RWPE2 (cell line): ENCODE results near the gene SLC30A3.

Experiments
- ATAC-seq: fragments of 200-7000 bp; cut with Tn5 transposase; 3 replicates; pipeline ENCODE4 v1.9.1; 2021; ENCODE audit warnings: low read depth
- DNase-seq: peaks from one replicate; pipeline ENCODE4 v3.0.0-alpha.2; 2020; ENCODE audit warnings: low spot score
- H3K27ac ChIP-seq: fragments of 450-650 bp; 2 replicates; pipeline ENCODE4 v1.5.1; 2017; ENCODE audit warnings: mild to moderate bottlenecking; ENCODE audit not compliant: poor library complexity, severe bottlenecking
- H3K27me3 ChIP-seq: fragments of 250-450 bp; sonication (Bioruptor Pico); 2 replicates; pipeline ENCODE4 v1.5.1; 2021; ENCODE audit warnings: mild to moderate bottlenecking, moderate library complexity; ENCODE audit not compliant: insufficient read depth, poor library complexity, severe bottlenecking
- H3K36me3 ChIP-seq: fragments of 250-450 bp; sonication (Bioruptor Pico); 2 replicates; pipeline ENCODE4 v1.5.1; 2020; ENCODE audit warnings: low read depth, mild to moderate bottlenecking, moderate library complexity
- H3K4me1 ChIP-seq: fragments of 250-450 bp; sonication (Bioruptor Pico); 2 replicates; pipeline ENCODE4 v1.5.1; 2021; ENCODE audit warnings: mild to moderate bottlenecking, moderate library complexity; ENCODE audit not compliant: insufficient read depth, poor library complexity, severe bottlenecking
- H3K4me3 ChIP-seq: fragments of 250-450 bp; sonication (Bioruptor Pico); 2 replicates; pipeline ENCODE4 v1.5.1; 2021; ENCODE audit warnings: mild to moderate bottlenecking, moderate library complexity; ENCODE audit not compliant: severe bottlenecking
- H3K9me3 ChIP-seq: fragments of 250-450 bp; sonication (Bioruptor Pico); 2 replicates; pipeline ENCODE4 v1.5.1; 2021; ENCODE audit warnings: mild to moderate bottlenecking, moderate library complexity; ENCODE audit not compliant: severe bottlenecking
- CTCF ChIP-seq: fragments of 450-650 bp; IDR thresholded peaks from one replicate; pipeline ENCODE4 v1.5.1; 2017; ENCODE audit warnings: mild to moderate bottlenecking, moderate library complexity; ENCODE audit not compliant: poor library complexity, severe bottlenecking

Gene SLC30A3

GRCh38 chr2:27261241-27261925 is 1.5 kb downstream of the SLC30A3 start:
- no peak for DNase-seq
- no peaks in the 10 kb centered on the region for H3K4me1 ChIP-seq
- H3K27ac ChIP-seq, result no peak overlapping the region
- H3K9me3 ChIP-seq, result no peaks in the 10 kb centered on the region
- peaks cover 60% of the 10 kb centered on the region for H3K27me3 ChIP-seq
- no peak for TF ChIP-seq CTCF
- ATAC-seq, result no peak
- H3K4me3 ChIP-seq, result no peak overlapping the region
- H3K36me3 ChIP-seq, result no peaks in the 10 kb centered on the region

GRCh38 chr2:27258051-27258450 is 4.8 kb downstream of the SLC30A3 start:
- Histone ChIP-seq H3K4me3 (no peak overlapping the region), H3K4me1 (no peaks in the 10 kb centered on the region), H3K9me3 (no peaks in the 10 kb centered on the region), H3K36me3 (no peaks in the 10 kb centered on the region), H3K27ac (no peak overlapping the region), H3K27me3 (peaks cover 29% of the 10 kb centered on the region)
- no peak for ATAC-seq
- DNase-seq, result no peak
- no peak for TF ChIP-seq CTCF

GRCh38 chr2:27256855-27257454 is 5.9 kb downstream of the SLC30A3 start:
- ATAC-seq (no peak), DNase-seq (no peak)
- Histone ChIP-seq H3K4me1 (no peaks in the 10 kb centered on the region), H3K27ac (no peak overlapping the region), H3K9me3 (no peaks in the 10 kb centered on the region), H3K27me3 (peaks cover 20% of the 10 kb centered on the region), H3K4me3 (no peak overlapping the region), H3K36me3 (no peaks in the 10 kb centered on the region)
- TF ChIP-seq CTCF, result no peak

- no peaks in the 10 kb centered on the region for H3K9me3 ChIP-seq
- peaks cover 7% of the 10 kb centered on the region for H3K27me3 ChIP-seq
- ATAC-seq (no peak), DNase-seq (no peak)
- no peak overlapping the region for H3K27ac ChIP-seq
- no peak for TF ChIP-seq CTCF
- H3K36me3 ChIP-seq, result no peaks in the 10 kb centered on the region
- no peaks in the 10 kb centered on the region for H3K4me1 ChIP-seq
- H3K4me3 ChIP-seq, result no peak overlapping the region
Observed at GRCh38 chr2:27255660-27256059, 7.2 kb downstream of the SLC30A3 start.

- no peak for TF ChIP-seq CTCF
- no peak overlapping the region for H3K4me3 ChIP-seq
- no peaks in the 10 kb centered on the region for H3K9me3 ChIP-seq
- ATAC-seq (no peak), DNase-seq (no peak)
- no peaks in the 10 kb centered on the region for H3K36me3 ChIP-seq
- peaks cover 2% of the 10 kb centered on the region for H3K27me3 ChIP-seq
- H3K27ac ChIP-seq, result no peak overlapping the region
- no peaks in the 10 kb centered on the region for H3K4me1 ChIP-seq
Observed at GRCh38 chr2:27255187-27255586, 7.7 kb downstream of the SLC30A3 start.
